Measurements from ENCODE around the gene ITGB6. TPM values are rescaled to one million over a fixed set of nuclear protein-coding genes. Genes with fewer than 3 reads are reported as not detected.
A peak's percentile ranks its signal among the peaks of the same experiment; 100 is the strongest.

The ITGB6 gene
- total and polyA plus RNA-seq, 7 experiments from 2014 or later: not detected

- DNase-seq (no peak), ATAC-seq (no peak)
- Mint-ChIP-seq H3K36me3 (peaks cover 0 to 21% (median 4%) of the 10 kb centered on the region in 5 donors), H3K4me3 (no peak overlapping the region), H3K27ac (no peak overlapping the region), H3K9me3 (peaks cover 13 to 99% (median 63%) of the 10 kb centered on the region in 11 donors), H3K27me3 (peaks cover 0 to 9% (median 3%) of the 10 kb centered on the region in 5 donors), H3K4me1 (no peaks in the 10 kb centered on the region)
- H3K27me3 ChIP-seq (ENCODE audit: control insufficient read depth in 2 of 2, insufficient read depth in 2 of 2, low read length in 2 of 2): no peaks in the 10 kb centered on the region
- H3K4me3 ChIP-seq (ENCODE audit: low read length): no peak overlapping the region
- H3K27ac ChIP-seq (ENCODE audit: low read depth, low read length): no peak overlapping the region
- intact Hi-C loops (cut with micrococcal nuclease): no loop called here
- POLR2A ChIA-PET: interaction anchor here (0.7 kb wide), 1 partner anchor 37 kb away, joined by 3 read pairs; no protein-coding TSS in a partner anchor
- no peaks in the 10 kb centered on the region for H3K36me3 ChIP-seq (ENCODE audit: control insufficient read depth in 2 of 3, insufficient read depth in 3 of 3, low read length in 3 of 3)
- CTCF ChIA-PET: no interaction called here
- no peaks in the 10 kb centered on the region for H3K4me1 ChIP-seq (ENCODE audit: control insufficient read depth in 2 of 2, insufficient read depth in 2 of 2, low read length in 2 of 2)
- H3K9me3 ChIP-seq (ENCODE audit: control insufficient read depth in 2 of 3, low read length in 3 of 3): peaks cover 12 to 62% (median 13%) of the 10 kb centered on the region in 3 experiments
These were observed 112.0 kb downstream of the ITGB6 start for GRCh38 chr2:160087854-160088745.

- peaks cover 0 to 16% (median 4%) of the 10 kb centered on the region in 5 donors for H3K36me3 Mint-ChIP-seq
- DNase-seq (no peak), ATAC-seq (no peak)
- H3K27ac Mint-ChIP-seq: no peak overlapping the region
- no peak overlapping the region for H3K4me3 ChIP-seq (ENCODE audit: low read length)
- peaks cover 12 to 58% (median 13%) of the 10 kb centered on the region in 3 experiments for H3K9me3 ChIP-seq (ENCODE audit: control insufficient read depth in 2 of 3, low read length in 3 of 3)
- no peaks in the 10 kb centered on the region for H3K36me3 ChIP-seq (ENCODE audit: control insufficient read depth in 2 of 3, insufficient read depth in 3 of 3, low read length in 3 of 3)
- H3K9me3 Mint-ChIP-seq: peaks cover 10 to 85% (median 50%) of the 10 kb centered on the region in 11 donors
- H3K4me3 Mint-ChIP-seq: no peak overlapping the region
- no peaks in the 10 kb centered on the region for H3K4me1 Mint-ChIP-seq
- H3K27me3 ChIP-seq (ENCODE audit: control insufficient read depth in 2 of 2, insufficient read depth in 2 of 2, low read length in 2 of 2): no peaks in the 10 kb centered on the region
- ChIA-PET CTCF (no interaction called here), POLR2A (no interaction called here)
- H3K27ac ChIP-seq (ENCODE audit: low read depth, low read length): no peak overlapping the region
- intact Hi-C loops (cut with micrococcal nuclease): no loop called here
- H3K27me3 Mint-ChIP-seq: peaks cover 0 to 11% (median 7%) of the 10 kb centered on the region in 5 donors
- no peaks in the 10 kb centered on the region for H3K4me1 ChIP-seq (ENCODE audit: control insufficient read depth in 2 of 2, insufficient read depth in 2 of 2, low read length in 2 of 2)
These were observed 114.4 kb downstream of the ITGB6 start for GRCh38 chr2:160085662-160086061.

GRCh38 chr2:160077912-160078810 is 121.9 kb downstream of the ITGB6 start:
- H3K36me3 Mint-ChIP-seq: peaks cover 0 to 4% (median 0%) of the 10 kb centered on the region in 5 donors
- H3K27ac Mint-ChIP-seq: no peak overlapping the region
- peaks cover 0 to 13% (median 6%) of the 10 kb centered on the region in 5 donors for H3K27me3 Mint-ChIP-seq
- ATAC-seq: no peak
- H3K4me1 ChIP-seq (ENCODE audit: control insufficient read depth in 2 of 2, insufficient read depth in 2 of 2, low read length in 2 of 2): no peaks in the 10 kb centered on the region
- ChIA-PET CTCF (no interaction called here), POLR2A (interaction anchor here (0.6 kb wide), 1 partner anchor 1194 kb away, joined by 3 read pairs; no protein-coding TSS in a partner anchor)
- intact Hi-C loops (cut with micrococcal nuclease): no loop called here
- no peak overlapping the region for H3K4me3 ChIP-seq (ENCODE audit: low read length)
- peaks cover 0 to 4% (median 0%) of the 10 kb centered on the region in 7 donors for H3K4me1 Mint-ChIP-seq
- DNase-seq: no peak
- H3K27me3 ChIP-seq (ENCODE audit: control insufficient read depth in 2 of 2, insufficient read depth in 2 of 2, low read length in 2 of 2): peaks cover 2% of the 10 kb centered on the region in 2 donors
- no peak overlapping the region for H3K27ac ChIP-seq (ENCODE audit: low read depth, low read length)
- no peaks in the 10 kb centered on the region for H3K36me3 ChIP-seq (ENCODE audit: control insufficient read depth in 2 of 3, insufficient read depth in 3 of 3, low read length in 3 of 3)
- H3K9me3 Mint-ChIP-seq: peaks cover 0 to 17% (median 4%) of the 10 kb centered on the region in 11 donors
- no peak overlapping the region for H3K4me3 Mint-ChIP-seq
- H3K9me3 ChIP-seq (ENCODE audit: control insufficient read depth in 2 of 3, low read length in 3 of 3): no peaks in the 10 kb centered on the region

- no peak overlapping the region for H3K27ac ChIP-seq (ENCODE audit: low read depth, low read length)
- Mint-ChIP-seq H3K36me3 (no peaks in the 10 kb centered on the region), H3K27me3 (peaks cover 0 to 10% (median 5%) of the 10 kb centered on the region in 5 donors), H3K4me1 (peaks cover 0 to 4% (median 0%) of the 10 kb centered on the region in 7 donors), H3K9me3 (peaks cover 0 to 10% (median 3%) of the 10 kb centered on the region in 11 donors), H3K4me3 (no peak overlapping the region), H3K27ac (no peak overlapping the region)
- H3K36me3 ChIP-seq (ENCODE audit: control insufficient read depth in 2 of 3, insufficient read depth in 3 of 3, low read length in 3 of 3): no peaks in the 10 kb centered on the region
- no peak overlapping the region for H3K4me3 ChIP-seq (ENCODE audit: low read length)
- DNase-seq (no peak), ATAC-seq (peak; percentile 16)
- no peaks in the 10 kb centered on the region for H3K4me1 ChIP-seq (ENCODE audit: control insufficient read depth in 2 of 2, insufficient read depth in 2 of 2, low read length in 2 of 2)
- ChIA-PET CTCF (no interaction called here), POLR2A (no interaction called here)
- peaks cover 2% of the 10 kb centered on the region in 2 donors for H3K27me3 ChIP-seq (ENCODE audit: control insufficient read depth in 2 of 2, insufficient read depth in 2 of 2, low read length in 2 of 2)
- intact Hi-C loops (cut with micrococcal nuclease): no loop called here
- H3K9me3 ChIP-seq (ENCODE audit: control insufficient read depth in 2 of 3, low read length in 3 of 3): no peaks in the 10 kb centered on the region
These were observed 123.2 kb downstream of the ITGB6 start for GRCh38 chr2:160076914-160077313.

- no peak overlapping the region for H3K27ac Mint-ChIP-seq
- DNase-seq: no peak
- CTCF ChIA-PET: no interaction called here
- no peaks in the 10 kb centered on the region for H3K4me1 ChIP-seq (ENCODE audit: control insufficient read depth in 2 of 2, insufficient read depth in 2 of 2, low read length in 2 of 2)
- no peak overlapping the region for H3K4me3 ChIP-seq (ENCODE audit: low read length)
- no peak overlapping the region for H3K27ac ChIP-seq (ENCODE audit: low read depth, low read length)
- POLR2A ChIA-PET: interaction anchor here (0.5 kb wide), 1 partner anchor 19 kb away, joined by 3 read pairs; no protein-coding TSS in a partner anchor
- H3K36me3 ChIP-seq (ENCODE audit: control insufficient read depth in 2 of 3, insufficient read depth in 3 of 3, low read length in 3 of 3): no peaks in the 10 kb centered on the region
- no peaks in the 10 kb centered on the region for H3K36me3 Mint-ChIP-seq
- peaks cover 0 to 4% (median 0%) of the 10 kb centered on the region in 7 donors for H3K4me1 Mint-ChIP-seq
- intact Hi-C loops (cut with micrococcal nuclease): no loop called here
- H3K27me3 Mint-ChIP-seq: peaks cover 5 to 15% (median 6%) of the 10 kb centered on the region in 5 donors
- H3K9me3 Mint-ChIP-seq: peaks cover 0 to 10% (median 3%) of the 10 kb centered on the region in 11 donors
- no peak for ATAC-seq
- no peaks in the 10 kb centered on the region for H3K9me3 ChIP-seq (ENCODE audit: control insufficient read depth in 2 of 3, low read length in 3 of 3)
- H3K4me3 Mint-ChIP-seq: no peak overlapping the region
- H3K27me3 ChIP-seq (ENCODE audit: control insufficient read depth in 2 of 2, insufficient read depth in 2 of 2, low read length in 2 of 2): peaks cover 2% of the 10 kb centered on the region in 2 donors
These were observed 123.8 kb downstream of the ITGB6 start for GRCh38 chr2:160076241-160076640.

- Mint-ChIP-seq H3K36me3 (no peaks in the 10 kb centered on the region), H3K9me3 (peaks cover 0 to 3% (median 0%) of the 10 kb centered on the region in 11 donors), H3K27me3 (peaks cover 0 to 15% (median 9%) of the 10 kb centered on the region in 5 donors), H3K4me1 (peaks cover 0 to 4% (median 0%) of the 10 kb centered on the region in 7 donors), H3K4me3 (no peak overlapping the region), H3K27ac (no peak overlapping the region)
- ChIA-PET CTCF (no interaction called here), POLR2A (no interaction called here)
- DNase-seq (no peak), ATAC-seq (no peak)
- Histone ChIP-seq H3K36me3 (ENCODE audit: control insufficient read depth in 2 of 3, insufficient read depth in 3 of 3, low read length in 3 of 3) (no peaks in the 10 kb centered on the region), H3K27me3 (ENCODE audit: control insufficient read depth in 2 of 2, insufficient read depth in 2 of 2, low read length in 2 of 2) (peaks cover 2% of the 10 kb centered on the region in 2 donors), H3K27ac (ENCODE audit: low read depth, low read length) (no peak overlapping the region), H3K9me3 (ENCODE audit: control insufficient read depth in 2 of 3, low read length in 3 of 3) (no peaks in the 10 kb centered on the region), H3K4me1 (ENCODE audit: control insufficient read depth in 2 of 2, insufficient read depth in 2 of 2, low read length in 2 of 2) (no peaks in the 10 kb centered on the region), H3K4me3 (ENCODE audit: low read length) (no peak overlapping the region)
- intact Hi-C loops (cut with micrococcal nuclease): no loop called here
These were observed 124.9 kb downstream of the ITGB6 start for GRCh38 chr2:160075171-160075570.
